PC-3 (cell line): ENCODE results near the gene EXOSC3. TPM values are rescaled to one million over a fixed set of nuclear protein-coding genes. Genes with fewer than 3 reads are reported as not detected.

Source experiments
- ATAC-seq: fragments of 200-7000 bp; cut with Tn5 transposase; 2 replicates; pipeline ENCODE4 v1.9.1; 2020; ENCODE audit warnings: mild to moderate bottlenecking, moderate library complexity
- BruUV-seq: library from RNA; stranded (reverse); fragments of 400-500 nt; replicated peaks from 2 replicates; lab custom pipeline; 2021; lab: Mats Ljungman, UMichigan
- CTCF ChIA-PET: fragments of 300-600 bp; sonication (Branson Sonifier 250); formaldehyde crosslinking; loops from one replicate; lab custom pipeline; 2022; ENCODE audit warnings: antibody characterized with exemption; lab: Charles Lee
- POLR2A ChIA-PET: fragments of 300-600 bp; sonication (Branson Sonifier 250); formaldehyde crosslinking; loops from one replicate; lab custom pipeline; 2022; ENCODE audit warnings: antibody characterized with exemption; ENCODE audit not compliant: unreplicated experiment; lab: Charles Lee
- DNase-seq: peaks from one replicate; pipeline ENCODE4 v3.0.0-alpha.2; 2015
- H2AFZ ChIP-seq: fragments of 300-600 bp; sonication (generic); 2 replicates; pipeline ENCODE4 v1.6.0; 2016; ENCODE audit warnings: antibody characterized with exemption, low read length
- H3F3A ChIP-seq: fragments of 300-600 bp; sonication (generic); one replicate; pipeline ENCODE4 v1.6.0; 2017; ENCODE audit warnings: antibody characterized with exemption, low read length, control low read depth, mild to moderate bottlenecking; ENCODE audit not compliant: unreplicated experiment
- H3K27ac ChIP-seq: fragments of 300-600 bp; sonication (generic); 2 replicates; pipeline ENCODE4 v1.5.1; 2016; ENCODE audit warnings: mild to moderate bottlenecking, low read length
- H3K27me3 ChIP-seq: fragments of 300-600 bp; sonication (generic); 2 replicates; pipeline ENCODE4 v1.6.1; 2016; ENCODE audit warnings: low read length, mixed read lengths
- H3K36me3 ChIP-seq: fragments of 300-600 bp; sonication (generic); 2 replicates; pipeline ENCODE4 v1.6.1; 2016; ENCODE audit warnings: low read depth, mixed run types, low read length, mixed read lengths
- H3K4me1 ChIP-seq: fragments of 300-600 bp; sonication (generic); 2 replicates; pipeline ENCODE4 v1.5.1; 2016; ENCODE audit warnings: low read length; ENCODE audit not compliant: insufficient read depth
- H3K4me2 ChIP-seq: fragments of 300-600 bp; sonication (generic); 2 replicates; pipeline ENCODE4 v1.6.0; 2016; ENCODE audit warnings: low read length
- H3K4me3 ChIP-seq: fragments of 300-600 bp; sonication (generic); 2 replicates; pipeline ENCODE4 v1.5.1; 2016; ENCODE audit warnings: mild to moderate bottlenecking, low read length, mixed read lengths
- H3K79me2 ChIP-seq: fragments of 300-600 bp; sonication (generic); 2 replicates; pipeline ENCODE4 v1.6.1; 2017; ENCODE audit warnings: low read length, mixed read lengths
- H3K9ac ChIP-seq: fragments of 300-600 bp; sonication (generic); 2 replicates; pipeline ENCODE4 v1.6.0; 2016; ENCODE audit warnings: mild to moderate bottlenecking, low read length
- H3K9me2 ChIP-seq: fragments of 300-600 bp; sonication (generic); replicated peaks from 2 replicates; pipeline ENCODE4 v1.6.1; 2016; ENCODE audit warnings: mixed run types, low read length, mixed read lengths
- H3K9me3 ChIP-seq: fragments of 300-600 bp; sonication (generic); 2 replicates; pipeline ENCODE4 v1.6.1; 2016; ENCODE audit warnings: low read length, mixed read lengths
- H4K20me1 ChIP-seq: fragments of 300-600 bp; sonication (generic); 2 replicates; pipeline ENCODE4 v1.6.1; 2016; ENCODE audit warnings: low read length, mixed read lengths
- CTCF ChIP-seq: fragments of 300-600 bp; sonication (generic); conservative IDR thresholded peaks from 2 replicates; pipeline ENCODE4 v1.5.1; 2017; ENCODE audit warnings: antibody characterized with exemption, low read depth, mild to moderate bottlenecking, low read length
- EZH2 ChIP-seq: fragments of 300-600 bp; sonication (generic); IDR thresholded peaks from one replicate; pipeline ENCODE4 v1.6.1; 2017; ENCODE audit warnings: antibody characterized with exemption, mild to moderate bottlenecking, low read length; ENCODE audit not compliant: unreplicated experiment
- EZH2phosphoT487 ChIP-seq: fragments of 300-600 bp; sonication (generic); IDR thresholded peaks from 2 replicates; pipeline ENCODE4 v1.6.1; 2018; ENCODE audit warnings: mild to moderate bottlenecking, antibody characterized with exemption, low read length, borderline replicate concordance
- intact Hi-C: fragments of 100-400 bp; cut with micrococcal nuclease; formaldehyde crosslinking; loops from 2 replicates; pipeline ENCODE4 v1.9.0; 2023
- total RNA-seq: library from RNA; depleted of rRNA; stranded (reverse); fragments of >200 nt; gene quantifications from 2 replicates; pipeline ENCODE4 v1.2.3, GENCODE V29; 2014

The EXOSC3 gene
- total RNA-seq, 1 experiment from 2014 or later, result 98.3 TPM

- TF ChIP-seq CTCF, result no peak
- no peak for TF ChIP-seq EZH2
- no peak for TF ChIP-seq EZH2phosphoT487
- Histone ChIP-seq H3K27ac (no peak overlapping the region), H3K4me3 (no peak overlapping the region), H4K20me1 (no peaks in the 10 kb centered on the region), H3K9me3 (no peaks in the 10 kb centered on the region), H3K9me2 (no peaks in the 10 kb centered on the region), H3K4me2 (no peak overlapping the region), H3F3A (no peaks in the 10 kb centered on the region), H3K9ac (no peak overlapping the region), H2AFZ (no peak overlapping the region), H3K79me2 (no peaks in the 10 kb centered on the region), H3K4me1 (peaks cover 11% of the 10 kb centered on the region; the same call in 1 of the 2 replicates), H3K27me3 (no peaks in the 10 kb centered on the region), H3K36me3 (no peaks in the 10 kb centered on the region)
- ChIA-PET POLR2A (no interaction called here), CTCF (no interaction called here)
- no TSS peak for BruUV-seq
- DNase-seq (no peak), ATAC-seq (no peak)
- intact Hi-C loops, result no loop called here
Observed at GRCh38 chr9:37732952-37733351, 51.9 kb downstream of the EXOSC3 start.

GRCh38 chr9:37732086-37732741 is 52.6 kb downstream of the EXOSC3 start:
- H3F3A ChIP-seq, result no peaks in the 10 kb centered on the region
- H3K9me2 ChIP-seq, result no peaks in the 10 kb centered on the region
- H3K79me2 ChIP-seq, result no peaks in the 10 kb centered on the region
- H3K4me3 ChIP-seq, result no peak overlapping the region
- no peak overlapping the region for H2AFZ ChIP-seq
- BruUV-seq, result no TSS peak
- H3K27ac ChIP-seq, result no peak overlapping the region
- H4K20me1 ChIP-seq, result no peaks in the 10 kb centered on the region
- POLR2A ChIA-PET, result no interaction called here
- no peaks in the 10 kb centered on the region for H3K36me3 ChIP-seq
- no peaks in the 10 kb centered on the region for H3K9me3 ChIP-seq
- H3K4me2 ChIP-seq, result no peak overlapping the region
- CTCF ChIA-PET, result no interaction called here
- ATAC-seq (no peak), DNase-seq (no peak)
- H3K27me3 ChIP-seq, result no peaks in the 10 kb centered on the region
- intact Hi-C loops, result no loop called here
- TF ChIP-seq EZH2 (no peak), CTCF (no peak), EZH2phosphoT487 (no peak)
- H3K4me1 ChIP-seq, result peaks cover 11% of the 10 kb centered on the region; the same call in 1 of the 2 replicates
- H3K9ac ChIP-seq, result no peak overlapping the region

GRCh38 chr9:37730839-37731238 is 54.0 kb downstream of the EXOSC3 start:
- Histone ChIP-seq H3K4me2 (no peak overlapping the region), H3K27me3 (no peaks in the 10 kb centered on the region), H3K4me3 (no peak overlapping the region), H3K9ac (no peak overlapping the region), H3K79me2 (no peaks in the 10 kb centered on the region), H3K9me2 (no peaks in the 10 kb centered on the region), H3K27ac (no peak overlapping the region), H3K9me3 (no peaks in the 10 kb centered on the region), H3K36me3 (no peaks in the 10 kb centered on the region), H3F3A (no peaks in the 10 kb centered on the region), H3K4me1 (peaks cover 11% of the 10 kb centered on the region; the same call in 1 of the 2 replicates), H4K20me1 (no peaks in the 10 kb centered on the region), H2AFZ (no peak overlapping the region)
- no peak for TF ChIP-seq EZH2phosphoT487
- no peak for TF ChIP-seq EZH2
- no peak for TF ChIP-seq CTCF
- POLR2A ChIA-PET, result no interaction called here
- peak; percentile 32 for ATAC-seq
- BruUV-seq, result no TSS peak
- intact Hi-C loops, result no loop called here
- no peak for DNase-seq
- CTCF ChIA-PET, result no interaction called here
